ENCODE measurements around the gene CALML5. TPM values are rescaled to one million over a fixed set of nuclear protein-coding genes. Genes with fewer than 3 reads are reported as not detected.

Gene CALML5
- total and polyA plus RNA-seq, 2 of the 4 experiments (the other 2 are of a cell fraction): not detected

DNA sequence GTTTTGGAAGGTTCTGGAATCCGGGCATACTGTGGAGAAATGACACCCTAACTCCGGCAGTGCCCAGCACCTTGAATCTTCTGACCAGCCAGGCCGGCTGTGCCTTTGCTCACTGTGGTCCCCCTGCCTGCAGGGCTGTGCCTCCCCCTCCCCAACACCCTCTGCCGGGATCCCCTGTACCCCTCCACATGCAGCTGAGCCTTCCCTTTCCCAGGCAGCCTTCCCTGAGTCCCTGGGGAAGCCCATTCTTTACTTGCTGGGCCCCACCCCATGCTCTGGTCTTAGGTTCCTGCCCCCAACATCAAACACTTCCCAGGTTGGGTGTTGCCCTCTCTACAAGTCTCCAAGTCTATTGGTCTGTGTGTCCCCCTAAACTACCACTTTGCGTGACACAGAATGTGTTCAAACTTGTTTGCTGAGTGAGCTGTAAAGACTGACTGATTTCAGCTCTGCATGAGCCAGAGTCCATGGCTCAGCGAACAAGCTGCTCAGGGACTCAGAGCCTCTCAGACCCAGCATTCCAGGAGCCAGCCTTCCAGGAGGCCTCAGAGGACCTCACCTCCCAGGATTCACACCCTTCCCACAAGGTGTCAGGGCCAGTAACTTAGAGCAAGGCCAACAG, 31.6 kb downstream of the CALML5 start:
- Histone ChIP-seq H3K18ac (ENCODE audit: low read depth, low read length) (no peak overlapping the region), H4K20me1 (ENCODE audit: insufficient read depth, low read length) (no peaks in the 10 kb centered on the region), H3K4me1 (ENCODE audit: control insufficient read depth, insufficient read depth, low read length) (peaks cover 9% of the 10 kb centered on the region), H3K23ac (ENCODE audit: low read depth, low read length) (no peak overlapping the region), H2BK120ac (ENCODE audit: low read depth, low read length) (no peak overlapping the region), H2BK5ac (ENCODE audit: low read depth, low read length, poor library complexity, severe bottlenecking) (no peak overlapping the region), H2AK9ac (replicated peaks; ENCODE audit: low read depth, low read length, poor library complexity) (no peak overlapping the region), H2AK5ac (ENCODE audit: low read depth, low read length) (no peak overlapping the region), H3K27me3 (ENCODE audit: control insufficient read depth, insufficient read depth, low read length) (no peaks in the 10 kb centered on the region), H4K5ac (ENCODE audit: low read depth, low read length) (no peak overlapping the region), H3K56ac (ENCODE audit: extremely low read depth, insufficient read depth, low read length) (no peak overlapping the region), H4K8ac (ENCODE audit: low read depth in 2 of 2, low read length in 2 of 2) (no peak overlapping the region), H3K9me1 (ENCODE audit: insufficient read depth, low read length) (0 out of 2 replicates have a peak, but pooled peaks cover under 1% of the 10 kb centered on the region), H2AFZ (replicated peaks; ENCODE audit: low read length, poor library complexity) (peak overlapping the region; percentile 6), H3K36me3 (ENCODE audit: control insufficient read depth, insufficient read depth, low read length) (no peaks in the 10 kb centered on the region), H3K14ac (replicated peaks; ENCODE audit: low read depth, low read length) (no peak overlapping the region), H3K4me3 (ENCODE audit: insufficient read depth, low read depth, low read length) (no peak overlapping the region), H3K9ac (ENCODE audit: low read depth, low read length) (no peak overlapping the region), H3K4me2 (ENCODE audit: low read depth, low read length) (no peak overlapping the region), H4K91ac (ENCODE audit: insufficient read depth, low read depth, low read length) (no peak overlapping the region), H3K9me3 (ENCODE audit: control insufficient read depth, insufficient read depth, low read length) (peaks cover 6% of the 10 kb centered on the region), H2BK20ac (ENCODE audit: low read depth, low read length) (no peak overlapping the region), H2BK15ac (ENCODE audit: low read depth, low read length) (no peak overlapping the region), H3K27ac (ENCODE audit: insufficient read depth, low read length) (no peak overlapping the region), H3K79me1 (ENCODE audit: low read depth in 1 of 2, low read length in 2 of 2) (no peaks in the 10 kb centered on the region), H3K4ac (ENCODE audit: low read depth, low read length) (no peak overlapping the region)
- in situ Hi-C loops (cut with MboI; ENCODE audit: low sequenced_read_pairs): loop anchor here (25.0 kb wide), 1 partner anchor 395 kb away; no protein-coding TSS in a partner anchor
- ATAC-seq (ENCODE audit: low read depth) (no peak), DNase-seq (no peak)
- CTCF ChIA-PET: interaction anchor here (0.8 kb wide), 1 partner anchor 155 kb away, joined by 3 read pairs; no protein-coding TSS in a partner anchor
- TF ChIP-seq FOS (IDR thresholded peaks at IDR 0.05; ENCODE audit: low read depth, low read length) (no peak), SMC3 (IDR thresholded peaks at IDR 0.05; ENCODE audit: low read depth, low read length) (no peak), MAFK (IDR thresholded peaks at IDR 0.05; ENCODE audit: low read depth, low read length) (no peak), POLR2A (IDR thresholded peaks at IDR 0.05; ENCODE audit: low read depth, low read length) (no peak), RCOR1 (IDR thresholded peaks at IDR 0.05; ENCODE audit: insufficient replicate concordance, low read length) (no peak), CHD1 (IDR thresholded peaks at IDR 0.05; ENCODE audit: low read depth, low read length) (no peak), NFE2L2 (IDR thresholded peaks at IDR 0.05; ENCODE audit: low read depth, low read length) (no peak), MXI1 (IDR thresholded peaks at IDR 0.05; ENCODE audit: borderline replicate concordance, low read depth, low read length) (no peak), USF2 (IDR thresholded peaks at IDR 0.05; ENCODE audit: low read depth, low read length) (no peak), MAZ (IDR thresholded peaks at IDR 0.05; ENCODE audit: borderline replicate concordance, low read depth, low read length) (no peak), CEBPB (IDR thresholded peaks at IDR 0.05; ENCODE audit: low read depth, low read length) (no peak)
- TF ChIP-seq, protein P1, sequence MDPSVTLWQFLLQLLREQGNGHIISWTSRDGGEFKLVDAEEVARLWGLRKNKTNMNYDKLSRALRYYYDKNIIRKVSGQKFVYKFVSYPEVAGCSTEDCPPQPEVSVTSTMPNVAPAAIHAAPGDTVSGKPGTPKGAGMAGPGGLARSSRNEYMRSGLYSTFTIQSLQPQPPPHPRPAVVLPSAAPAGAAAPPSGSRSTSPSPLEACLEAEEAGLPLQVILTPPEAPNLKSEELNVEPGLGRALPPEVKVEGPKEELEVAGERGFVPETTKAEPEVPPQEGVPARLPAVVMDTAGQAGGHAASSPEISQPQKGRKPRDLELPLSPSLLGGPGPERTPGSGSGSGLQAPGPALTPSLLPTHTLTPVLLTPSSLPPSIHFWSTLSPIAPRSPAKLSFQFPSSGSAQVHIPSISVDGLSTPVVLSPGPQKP (IDR thresholded peaks at IDR 0.05; ENCODE audit: borderline replicate concordance, low read depth, low read length): no peak
- 100% methylated on average over 2 of the region's 6 CpGs; no CpG with 5 or more reads in 1 of the 2 experiments for WGBS, 2 experiments (ENCODE audit: extremely low coverage in 2 of 2, insufficient read length in 1 of 2)
- POLR2A ChIA-PET (ENCODE audit: unreplicated experiment): no interaction called here
- BruUV-seq (replicated peaks): no TSS peak
- dilution Hi-C loops (cut with HindIII; ENCODE audit: low sequenced_read_pairs, unreplicated experiment): no loop called here
- intact Hi-C loops (cut with micrococcal nuclease): loop anchor here (5.0 kb wide), 1 partner anchor 55 kb away; the partner anchor contains the start of gene CALML3

Measured in IMR-90 (cell line).